GM23338 (cell line): ENCODE results near the gene TSPAN12.
"Not testable (repeated sequence)": the region's sequence is repeated elsewhere in the genome, so short reads cannot be mapped to it uniquely, and the experiment has no call there.

Experiments
- CREB1 ChIP-seq: fragments of 250-450 bp; sonication (Bioruptor Pico); IDR thresholded peaks from 2 replicates; pipeline ENCODE4 v1.5.0; 2020; ENCODE audit warnings: low read depth, mild to moderate bottlenecking, moderate library complexity
- EZH2 ChIP-seq: fragments of 200-600 bp; sonication (generic); IDR thresholded peaks from one replicate; pipeline ENCODE4 v1.8.0; 2017; ENCODE audit warnings: antibody characterized with exemption, mild to moderate bottlenecking, low read depth; ENCODE audit not compliant: unreplicated experiment
- EZH2phosphoT487 ChIP-seq: fragments of 200-600 bp; sonication (generic); IDR thresholded peaks from one replicate; pipeline ENCODE4 v1.8.1; 2018; ENCODE audit warnings: antibody characterized with exemption; ENCODE audit not compliant: unreplicated experiment
- JUNB ChIP-seq: IDR thresholded peaks from one replicate; pipeline ENCODE4 v1.6.1; 2016; ENCODE audit warnings: antibody characterized with exemption; ENCODE audit not compliant: unreplicated experiment
- POLR2AphosphoS5 ChIP-seq: IDR thresholded peaks from 2 replicates; pipeline ENCODE4 v1.6.1; 2016; ENCODE audit warnings: antibody characterized with exemption, low read depth
- TF ChIP-seq, protein P1 (sequence below), 2 experiments: fragments of 200-600 bp in 1 of 2; sonication (generic) in 1 of 2; conservative IDR thresholded peaks; 2 replicates each; pipeline versions ENCODE4 v1.5.1 to v1.6.1; 2016 to 2017; ENCODE audit warnings: antibody characterized with exemption in 2 of 2, low read depth in 2 of 2, mild to moderate bottlenecking in 2 of 2, moderate library complexity in 1 of 2
- TF ChIP-seq, protein P2 (sequence below): IDR thresholded peaks from 2 replicates; pipeline ENCODE4 v1.6.1; 2016; ENCODE audit warnings: antibody characterized with exemption
- TF ChIP-seq, protein P3 (sequence below): IDR thresholded peaks from one replicate; pipeline ENCODE4 v1.6.1; 2018; ENCODE audit warnings: antibody characterized with exemption; ENCODE audit not compliant: unreplicated experiment

DNA sequence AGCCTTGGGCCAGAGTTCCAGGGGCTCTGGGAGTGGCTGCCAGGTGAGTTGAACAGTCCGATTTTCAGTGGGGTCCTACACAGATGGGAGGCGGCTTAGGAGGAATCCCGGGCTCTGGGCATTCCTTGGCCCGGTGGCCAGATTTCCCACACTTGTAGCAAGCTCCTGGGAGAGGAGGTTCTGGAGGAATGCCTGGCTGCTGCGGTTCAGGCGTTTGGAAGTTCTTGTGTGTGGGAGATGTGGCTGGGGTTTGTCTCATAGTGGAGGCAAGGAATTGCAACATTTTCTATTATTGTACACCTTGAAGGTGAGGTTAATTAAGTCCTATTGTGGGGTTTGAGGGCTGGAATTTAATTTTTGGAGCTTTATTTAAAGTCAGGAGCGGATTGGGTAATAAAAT, 77.5 kb downstream of the TSPAN12 start:
- TF ChIP-seq, protein P1, sequence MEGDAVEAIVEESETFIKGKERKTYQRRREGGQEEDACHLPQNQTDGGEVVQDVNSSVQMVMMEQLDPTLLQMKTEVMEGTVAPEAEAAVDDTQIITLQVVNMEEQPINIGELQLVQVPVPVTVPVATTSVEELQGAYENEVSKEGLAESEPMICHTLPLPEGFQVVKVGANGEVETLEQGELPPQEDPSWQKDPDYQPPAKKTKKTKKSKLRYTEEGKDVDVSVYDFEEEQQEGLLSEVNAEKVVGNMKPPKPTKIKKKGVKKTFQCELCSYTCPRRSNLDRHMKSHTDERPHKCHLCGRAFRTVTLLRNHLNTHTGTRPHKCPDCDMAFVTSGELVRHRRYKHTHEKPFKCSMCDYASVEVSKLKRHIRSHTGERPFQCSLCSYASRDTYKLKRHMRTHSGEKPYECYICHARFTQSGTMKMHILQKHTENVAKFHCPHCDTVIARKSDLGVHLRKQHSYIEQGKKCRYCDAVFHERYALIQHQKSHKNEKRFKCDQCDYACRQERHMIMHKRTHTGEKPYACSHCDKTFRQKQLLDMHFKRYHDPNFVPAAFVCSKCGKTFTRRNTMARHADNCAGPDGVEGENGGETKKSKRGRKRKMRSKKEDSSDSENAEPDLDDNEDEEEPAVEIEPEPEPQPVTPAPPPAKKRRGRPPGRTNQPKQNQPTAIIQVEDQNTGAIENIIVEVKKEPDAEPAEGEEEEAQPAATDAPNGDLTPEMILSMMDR (conservative IDR thresholded peaks at IDR 0.05; ENCODE audit: low read depth in 2 of 2): not testable (repeated sequence)
- not testable (repeated sequence) for TF ChIP-seq POLR2AphosphoS5, EZH2phosphoT487, EZH2, JUNB, CREB1
- TF ChIP-seq, protein P2, sequence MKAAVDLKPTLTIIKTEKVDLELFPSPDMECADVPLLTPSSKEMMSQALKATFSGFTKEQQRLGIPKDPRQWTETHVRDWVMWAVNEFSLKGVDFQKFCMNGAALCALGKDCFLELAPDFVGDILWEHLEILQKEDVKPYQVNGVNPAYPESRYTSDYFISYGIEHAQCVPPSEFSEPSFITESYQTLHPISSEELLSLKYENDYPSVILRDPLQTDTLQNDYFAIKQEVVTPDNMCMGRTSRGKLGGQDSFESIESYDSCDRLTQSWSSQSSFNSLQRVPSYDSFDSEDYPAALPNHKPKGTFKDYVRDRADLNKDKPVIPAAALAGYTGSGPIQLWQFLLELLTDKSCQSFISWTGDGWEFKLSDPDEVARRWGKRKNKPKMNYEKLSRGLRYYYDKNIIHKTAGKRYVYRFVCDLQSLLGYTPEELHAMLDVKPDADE: not testable (repeated sequence)
- TF ChIP-seq, protein P3, sequence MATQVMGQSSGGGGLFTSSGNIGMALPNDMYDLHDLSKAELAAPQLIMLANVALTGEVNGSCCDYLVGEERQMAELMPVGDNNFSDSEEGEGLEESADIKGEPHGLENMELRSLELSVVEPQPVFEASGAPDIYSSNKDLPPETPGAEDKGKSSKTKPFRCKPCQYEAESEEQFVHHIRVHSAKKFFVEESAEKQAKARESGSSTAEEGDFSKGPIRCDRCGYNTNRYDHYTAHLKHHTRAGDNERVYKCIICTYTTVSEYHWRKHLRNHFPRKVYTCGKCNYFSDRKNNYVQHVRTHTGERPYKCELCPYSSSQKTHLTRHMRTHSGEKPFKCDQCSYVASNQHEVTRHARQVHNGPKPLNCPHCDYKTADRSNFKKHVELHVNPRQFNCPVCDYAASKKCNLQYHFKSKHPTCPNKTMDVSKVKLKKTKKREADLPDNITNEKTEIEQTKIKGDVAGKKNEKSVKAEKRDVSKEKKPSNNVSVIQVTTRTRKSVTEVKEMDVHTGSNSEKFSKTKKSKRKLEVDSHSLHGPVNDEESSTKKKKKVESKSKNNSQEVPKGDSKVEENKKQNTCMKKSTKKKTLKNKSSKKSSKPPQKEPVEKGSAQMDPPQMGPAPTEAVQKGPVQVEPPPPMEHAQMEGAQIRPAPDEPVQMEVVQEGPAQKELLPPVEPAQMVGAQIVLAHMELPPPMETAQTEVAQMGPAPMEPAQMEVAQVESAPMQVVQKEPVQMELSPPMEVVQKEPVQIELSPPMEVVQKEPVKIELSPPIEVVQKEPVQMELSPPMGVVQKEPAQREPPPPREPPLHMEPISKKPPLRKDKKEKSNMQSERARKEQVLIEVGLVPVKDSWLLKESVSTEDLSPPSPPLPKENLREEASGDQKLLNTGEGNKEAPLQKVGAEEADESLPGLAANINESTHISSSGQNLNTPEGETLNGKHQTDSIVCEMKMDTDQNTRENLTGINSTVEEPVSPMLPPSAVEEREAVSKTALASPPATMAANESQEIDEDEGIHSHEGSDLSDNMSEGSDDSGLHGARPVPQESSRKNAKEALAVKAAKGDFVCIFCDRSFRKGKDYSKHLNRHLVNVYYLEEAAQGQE: not testable (repeated sequence)
